ENCODE measurements around the gene PTPN4. TPM values are rescaled to one million over a fixed set of nuclear protein-coding genes. Genes with fewer than 3 reads are reported as not detected.
A peak's percentile ranks its signal among the peaks of the same experiment; 100 is the strongest.

PTPN4 gene
- total RNA-seq, 1 donor from 2014 or later = 6.4 TPM

DNA sequence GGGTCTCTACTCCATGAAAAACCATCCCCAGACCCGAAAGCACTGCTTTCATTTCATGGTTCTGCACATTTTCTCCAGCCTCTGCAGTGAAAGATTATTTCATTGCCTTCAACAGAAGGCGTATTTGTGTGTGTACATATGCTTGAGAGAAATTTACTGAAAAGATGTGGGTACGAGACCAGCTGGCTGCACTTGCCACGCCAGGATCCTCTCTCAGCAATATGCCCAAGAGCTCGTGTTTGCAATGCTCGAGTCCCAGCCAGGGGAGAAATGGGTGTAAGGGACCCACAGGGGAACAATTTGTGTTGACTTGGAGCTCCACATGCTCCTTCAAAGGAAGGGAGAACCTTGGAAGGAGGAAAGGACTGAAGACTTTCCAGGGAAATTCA lies 43.4 kb upstream of the PTPN4 start:
- TF ChIP-seq, protein P1, sequence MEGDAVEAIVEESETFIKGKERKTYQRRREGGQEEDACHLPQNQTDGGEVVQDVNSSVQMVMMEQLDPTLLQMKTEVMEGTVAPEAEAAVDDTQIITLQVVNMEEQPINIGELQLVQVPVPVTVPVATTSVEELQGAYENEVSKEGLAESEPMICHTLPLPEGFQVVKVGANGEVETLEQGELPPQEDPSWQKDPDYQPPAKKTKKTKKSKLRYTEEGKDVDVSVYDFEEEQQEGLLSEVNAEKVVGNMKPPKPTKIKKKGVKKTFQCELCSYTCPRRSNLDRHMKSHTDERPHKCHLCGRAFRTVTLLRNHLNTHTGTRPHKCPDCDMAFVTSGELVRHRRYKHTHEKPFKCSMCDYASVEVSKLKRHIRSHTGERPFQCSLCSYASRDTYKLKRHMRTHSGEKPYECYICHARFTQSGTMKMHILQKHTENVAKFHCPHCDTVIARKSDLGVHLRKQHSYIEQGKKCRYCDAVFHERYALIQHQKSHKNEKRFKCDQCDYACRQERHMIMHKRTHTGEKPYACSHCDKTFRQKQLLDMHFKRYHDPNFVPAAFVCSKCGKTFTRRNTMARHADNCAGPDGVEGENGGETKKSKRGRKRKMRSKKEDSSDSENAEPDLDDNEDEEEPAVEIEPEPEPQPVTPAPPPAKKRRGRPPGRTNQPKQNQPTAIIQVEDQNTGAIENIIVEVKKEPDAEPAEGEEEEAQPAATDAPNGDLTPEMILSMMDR (conservative IDR thresholded peaks at IDR 0.05; ENCODE audit: low read depth, low read length) = no peak
- no peak for DNase-seq (ENCODE audit: low read depth)
- H3K4me3 ChIP-seq (ENCODE audit: low read depth, low read length) = no peak overlapping the region

DNA sequence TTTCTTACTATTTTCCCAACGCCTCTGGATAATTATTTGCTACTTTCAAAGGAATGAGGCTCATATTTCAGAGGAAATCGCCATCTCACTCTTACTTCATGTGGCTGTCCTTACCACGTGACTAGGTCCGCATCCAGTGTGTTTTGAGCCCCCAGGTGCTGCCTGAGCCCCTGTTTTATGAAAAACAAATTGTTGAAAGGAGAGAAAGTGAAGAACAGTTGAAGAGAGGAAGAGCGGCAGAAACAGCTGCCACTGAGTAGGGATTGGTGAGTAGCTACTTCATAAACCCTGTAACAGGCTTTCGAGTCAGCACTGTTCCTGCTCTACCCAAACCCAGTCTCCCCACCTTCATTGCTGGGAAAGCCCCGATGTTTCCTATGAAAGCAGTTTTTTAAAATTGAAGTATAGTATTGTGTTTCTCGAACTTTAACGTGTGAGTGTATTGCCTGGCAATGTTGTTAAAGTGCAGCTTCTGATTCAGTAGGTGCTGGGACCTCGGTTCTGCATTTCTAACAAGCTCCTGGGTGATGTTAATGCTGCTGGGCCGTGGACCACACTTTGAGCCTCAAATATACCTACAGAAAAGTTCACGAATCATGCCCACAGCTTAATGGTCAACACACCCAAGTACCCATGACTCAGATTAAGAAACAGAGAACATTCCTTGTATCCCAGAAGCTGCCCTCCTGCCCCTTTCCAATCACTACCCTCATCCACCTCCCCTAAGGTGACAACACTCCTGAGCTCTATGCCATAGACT lies 41.0 kb upstream of the PTPN4 start:
- peak overlapping the region; percentile 8 for H3K4me3 ChIP-seq (ENCODE audit: low read depth, low read length)
- DNase-seq (ENCODE audit: low read depth) = peak; percentile 46
- TF ChIP-seq, protein P1 (conservative IDR thresholded peaks at IDR 0.05; ENCODE audit: low read depth, low read length) = no peak

DNA sequence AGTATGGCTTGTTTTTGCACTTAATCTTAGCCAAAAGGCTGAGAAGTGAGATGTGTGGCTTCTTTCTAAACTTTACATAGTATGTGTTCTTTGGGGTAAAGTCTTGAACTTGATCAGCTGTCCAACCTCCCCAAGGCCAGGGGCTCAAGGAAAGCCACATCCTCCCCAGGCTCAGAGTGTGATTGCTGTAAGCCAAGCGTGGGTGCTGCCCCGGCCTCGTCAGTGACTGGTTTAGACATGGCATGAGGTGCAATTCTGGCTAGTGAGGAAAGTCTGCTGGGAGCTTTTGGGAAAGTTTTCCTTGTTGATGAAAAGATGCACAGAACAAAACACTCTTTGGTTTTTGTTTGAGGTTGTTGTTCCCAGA lies 40.5 kb upstream of the PTPN4 start:
- no peak for DNase-seq (ENCODE audit: low read depth)
- no peak overlapping the region for H3K4me3 ChIP-seq (ENCODE audit: low read depth, low read length)
- TF ChIP-seq, protein P1 (conservative IDR thresholded peaks at IDR 0.05; ENCODE audit: low read depth, low read length) = no peak

DNA sequence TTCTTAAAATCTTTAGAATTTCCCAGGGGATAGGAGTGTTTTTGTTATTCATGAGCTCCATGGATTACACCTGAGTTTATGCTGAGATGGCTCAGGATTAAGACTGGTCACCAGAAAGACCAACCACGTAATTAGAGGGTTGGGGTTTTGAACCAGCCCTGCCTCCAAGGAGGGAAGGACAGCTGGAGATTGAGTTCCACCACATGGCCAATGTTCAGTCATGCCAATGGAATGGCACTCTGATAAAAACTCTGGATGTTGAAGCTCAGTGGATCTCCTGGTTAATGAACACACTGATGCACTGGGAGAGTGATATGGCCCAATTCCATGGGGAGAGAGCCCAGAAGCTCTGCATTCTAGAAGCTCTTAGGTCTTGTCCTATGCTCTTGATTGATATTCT lies 38.7 kb upstream of the PTPN4 start:
- TF ChIP-seq, protein P1 (conservative IDR thresholded peaks at IDR 0.05; ENCODE audit: low read depth, low read length) = no peak
- no peak for DNase-seq (ENCODE audit: low read depth)

DNA sequence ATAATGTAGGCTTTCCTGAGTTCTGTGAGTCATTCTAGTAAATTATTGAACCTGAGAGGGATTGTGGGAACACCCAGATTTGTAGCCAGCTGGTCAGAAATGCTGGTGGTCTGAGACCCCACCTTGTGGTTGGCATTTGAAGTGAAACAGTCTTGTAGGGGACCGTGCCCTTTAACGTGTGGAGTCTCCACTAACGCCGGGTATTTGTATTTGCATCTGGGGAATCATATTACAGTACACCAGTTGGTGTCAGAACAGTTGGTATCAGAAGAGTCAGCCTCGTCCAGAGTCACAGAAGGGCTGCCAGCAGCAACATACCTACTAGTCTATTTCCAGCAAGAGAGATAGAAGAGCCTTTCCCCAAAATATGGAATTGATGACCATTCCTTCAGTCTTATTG lies 38.3 kb upstream of the PTPN4 start:
- TF ChIP-seq, protein P1 (conservative IDR thresholded peaks at IDR 0.05; ENCODE audit: low read depth, low read length) = peak; percentile 8
- no peak overlapping the region for H3K4me3 ChIP-seq (ENCODE audit: low read depth, low read length)
- no peak for DNase-seq (ENCODE audit: low read depth)

More for the DNA sequence above, 38.7 kb upstream of the PTPN4 start:
- H3K4me3 ChIP-seq (ENCODE audit: low read depth, low read length) = no peak overlapping the region

DNA sequence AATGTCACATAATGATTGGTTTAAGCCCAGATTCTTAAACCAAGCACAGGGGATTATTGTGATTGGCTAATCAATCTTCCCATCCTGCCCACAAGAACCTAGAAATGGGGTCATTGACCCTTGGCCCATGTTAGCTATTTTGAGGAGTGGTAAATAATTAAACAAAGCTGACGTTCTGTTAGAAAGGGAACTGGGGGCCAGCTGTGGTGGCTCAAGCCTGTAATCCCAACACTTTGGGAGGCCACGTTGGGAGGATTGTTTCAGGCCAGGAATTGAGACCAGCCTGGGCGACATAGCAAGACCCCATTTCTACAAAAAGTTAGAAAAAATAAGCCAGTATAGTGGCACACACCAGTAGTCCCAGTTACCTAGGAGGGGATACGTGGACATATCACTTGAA lies 37.8 kb upstream of the PTPN4 start:
- no peak overlapping the region for H3K4me3 ChIP-seq (ENCODE audit: low read depth, low read length)
- DNase-seq (ENCODE audit: low read depth) = no peak
- TF ChIP-seq, protein P1 (conservative IDR thresholded peaks at IDR 0.05; ENCODE audit: low read depth, low read length) = no peak

DNA sequence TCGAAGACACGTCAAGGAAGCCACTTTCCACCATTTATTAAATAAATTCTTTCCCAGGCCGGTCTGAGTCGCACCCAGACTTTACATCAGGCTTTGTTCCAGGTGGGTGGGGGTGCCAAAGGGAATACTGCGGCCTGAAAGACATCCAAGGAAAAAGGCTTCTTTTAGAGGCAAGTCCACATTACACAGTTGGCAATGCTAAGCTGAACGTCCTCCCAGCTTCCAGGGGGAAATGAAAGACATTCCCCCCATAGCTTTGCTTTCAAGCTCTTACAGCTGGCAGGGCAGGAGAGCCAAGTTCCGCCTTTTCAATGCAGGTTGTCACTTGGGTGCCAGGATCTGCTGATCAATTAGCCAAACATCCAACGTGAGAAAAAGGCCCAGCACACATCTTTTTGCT lies 36.5 kb upstream of the PTPN4 start:
- no peak for DNase-seq (ENCODE audit: low read depth)
- TF ChIP-seq, protein P1 (conservative IDR thresholded peaks at IDR 0.05; ENCODE audit: low read depth, low read length) = no peak
- no peak overlapping the region for H3K4me3 ChIP-seq (ENCODE audit: low read depth, low read length)

All from epithelial cell of proximal tubule (primary cell).